GM12875 (cell line): ENCODE data around the gene MAGI2.

Experiments
- H3K4me3 ChIP-seq: one replicate; pipeline ENCODE4 v1.5.1; 2011; ENCODE audit warnings: low read depth, low read length, control low read depth
- CTCF ChIP-seq: IDR thresholded peaks from 2 replicates; pipeline ENCODE4 v1.5.1; 2011; ENCODE audit warnings: low read depth, mild to moderate bottlenecking, control low read depth, inconsistent platforms, low read length, moderate library complexity, borderline replicate concordance; ENCODE audit not compliant: insufficient read depth

MAGI2 gene

GRCh38 chr7:78497728-78498427, 955.6 kb downstream of the MAGI2 start:
- H3K4me3 ChIP-seq: no peak overlapping the region
- TF ChIP-seq CTCF: no peak

- TF ChIP-seq CTCF: no peak
- H3K4me3 ChIP-seq: no peak overlapping the region
These were observed 957.3 kb downstream of the MAGI2 start for GRCh38 chr7:78496096-78496630.

GRCh38 chr7:78493401-78493800, 960.1 kb downstream of the MAGI2 start:
- TF ChIP-seq CTCF: no peak
- no peak overlapping the region for H3K4me3 ChIP-seq

- no peak for TF ChIP-seq CTCF
- no peak overlapping the region for H3K4me3 ChIP-seq
These were observed 961.3 kb downstream of the MAGI2 start for GRCh38 chr7:78492146-78492545.

- no peak for TF ChIP-seq CTCF
- no peak overlapping the region for H3K4me3 ChIP-seq
These were observed 962.9 kb downstream of the MAGI2 start for GRCh38 chr7:78490524-78490923.

- TF ChIP-seq CTCF: no peak
- H3K4me3 ChIP-seq: no peak overlapping the region
These were observed 963.8 kb downstream of the MAGI2 start for GRCh38 chr7:78489476-78490240.

GRCh38 chr7:78487464-78487863, 966.0 kb downstream of the MAGI2 start:
- TF ChIP-seq CTCF: no peak
- H3K4me3 ChIP-seq: no peak overlapping the region
